HTERT RPE-1 (cell line): Measurements from ENCODE around the gene THSD7A.

Experiments used
- in situ Hi-C: fragments of 300-500 bp; cut with MboI; formaldehyde crosslinking; loops from 4 replicates; pipeline ENCODE4 v1.14.3; 2020; ENCODE audit warnings: low sequenced_read_pairs

THSD7A gene

GRCh38 chr7:11592699-11593098 lies 239.3 kb downstream of the THSD7A start:
- in situ Hi-C loops, result no loop called here

- in situ Hi-C loops, result no loop called here
Measured at GRCh38 chr7:11591943-11592342, 240.1 kb downstream of the THSD7A start.

GRCh38 chr7:11591055-11591633 lies 240.9 kb downstream of the THSD7A start:
- in situ Hi-C loops, result no loop called here

- in situ Hi-C loops, result no loop called here
Measured at GRCh38 chr7:11589251-11589650, 242.7 kb downstream of the THSD7A start.

GRCh38 chr7:11587814-11588213 lies 244.2 kb downstream of the THSD7A start:
- in situ Hi-C loops, result no loop called here

GRCh38 chr7:11587048-11587447 lies 244.9 kb downstream of the THSD7A start:
- in situ Hi-C loops, result no loop called here

GRCh38 chr7:11584406-11585031 lies 247.5 kb downstream of the THSD7A start:
- in situ Hi-C loops, result no loop called here

- in situ Hi-C loops, result no loop called here
Measured at GRCh38 chr7:11579141-11579540, 252.9 kb downstream of the THSD7A start.

GRCh38 chr7:11576310-11576709 lies 255.7 kb downstream of the THSD7A start:
- in situ Hi-C loops, result no loop called here

- in situ Hi-C loops, result no loop called here
Measured at GRCh38 chr7:11573128-11573750, 258.8 kb downstream of the THSD7A start.

GRCh38 chr7:11570922-11571550 lies 261.0 kb downstream of the THSD7A start:
- in situ Hi-C loops, result no loop called here

GRCh38 chr7:11570205-11570604 lies 261.8 kb downstream of the THSD7A start:
- in situ Hi-C loops, result no loop called here

GRCh38 chr7:11567571-11567970 lies 264.4 kb downstream of the THSD7A start:
- in situ Hi-C loops, result no loop called here

- in situ Hi-C loops, result no loop called here
Measured at GRCh38 chr7:11557627-11558026, 274.4 kb downstream of the THSD7A start.

- in situ Hi-C loops, result no loop called here
Measured at GRCh38 chr7:11552676-11553296, 279.2 kb downstream of the THSD7A start.

GRCh38 chr7:11551470-11551869 lies 280.5 kb downstream of the THSD7A start:
- in situ Hi-C loops, result no loop called here

GRCh38 chr7:11548532-11548931 lies 283.5 kb downstream of the THSD7A start:
- in situ Hi-C loops, result no loop called here

GRCh38 chr7:11541330-11541729 lies 290.7 kb downstream of the THSD7A start:
- in situ Hi-C loops, result no loop called here

GRCh38 chr7:11540271-11540761 lies 291.7 kb downstream of the THSD7A start:
- in situ Hi-C loops, result no loop called here

- in situ Hi-C loops, result no loop called here
Measured at GRCh38 chr7:11539853-11540252, 292.1 kb downstream of the THSD7A start.

GRCh38 chr7:11538751-11539299 lies 293.2 kb downstream of the THSD7A start:
- in situ Hi-C loops, result no loop called here
